Panc1 (cell line): Measurements from ENCODE around the gene MYL5. TPM values are rescaled to one million over a fixed set of nuclear protein-coding genes. Genes with fewer than 3 reads are reported as not detected.

Experiments used
- ATAC-seq: fragments of 200-7000 bp; cut with Tn5 transposase; 2 replicates; pipeline ENCODE4 v1.9.1; 2020; ENCODE audit warnings: mild to moderate bottlenecking, moderate library complexity
- BruUV-seq: library from RNA; stranded (reverse); fragments of 400-500 nt; replicated peaks from 2 replicates; lab custom pipeline; 2021; lab: Mats Ljungman, UMichigan
- CTCF ChIA-PET: fragments of 300-600 bp; sonication (Branson Sonifier 250); formaldehyde crosslinking; loops from one replicate; lab custom pipeline; 2022; ENCODE audit warnings: antibody characterized with exemption; lab: Charles Lee
- POLR2A ChIA-PET: fragments of 300-600 bp; sonication (Branson Sonifier 250); formaldehyde crosslinking; loops from one replicate; lab custom pipeline; 2022; ENCODE audit warnings: antibody characterized with exemption; lab: Charles Lee
- DNase-seq: peaks from one replicate; pipeline ENCODE4 v3.0.0-alpha.2; 2010; ENCODE audit warnings: low read depth, low spot score
- H3K27ac ChIP-seq: 2 replicates; pipeline ENCODE4 v1.5.1; 2011; ENCODE audit warnings: mild to moderate bottlenecking, low read length, inconsistent platforms
- H3K27me3 ChIP-seq: fragments of 200-500 bp; sonication (Bioruptor generic); 2 replicates; pipeline ENCODE4 v1.6.0; 2014; ENCODE audit warnings: low read length, inconsistent platforms; ENCODE audit not compliant: control insufficient read depth, insufficient read depth
- H3K36me3 ChIP-seq: fragments of 200-500 bp; sonication (Bioruptor generic); 2 replicates; pipeline ENCODE4 v1.5.1; 2014; ENCODE audit warnings: inconsistent platforms, mild to moderate bottlenecking, low read length, moderate library complexity; ENCODE audit not compliant: control insufficient read depth, insufficient read depth
- H3K4me1 ChIP-seq: 2 replicates; pipeline ENCODE4 v1.5.1; 2011; ENCODE audit warnings: inconsistent platforms, mild to moderate bottlenecking, low read length, moderate library complexity; ENCODE audit not compliant: control insufficient read depth, insufficient read depth
- H3K4me3 ChIP-seq, 2 experiments: 2 replicates each; pipeline ENCODE4 v1.5.1; 2011 to 2012; ENCODE audit warnings: low read depth in 2 of 2, low read length in 2 of 2, mild to moderate bottlenecking in 2 of 2, inconsistent platforms in 1 of 2, moderate library complexity in 1 of 2
- H3K9me3 ChIP-seq: fragments of 200-500 bp; sonication (Bioruptor generic); 2 replicates; pipeline ENCODE4 v1.5.1; 2014; ENCODE audit warnings: low read depth, mild to moderate bottlenecking, inconsistent platforms, low read length, moderate library complexity; ENCODE audit not compliant: control insufficient read depth, insufficient read depth
- POLR2AphosphoS5 ChIP-seq: IDR thresholded peaks from 2 replicates; pipeline ENCODE4 v1.6.1; 2012; ENCODE audit warnings: mild to moderate bottlenecking, low read depth, low read length, moderate library complexity
- SIN3A ChIP-seq: IDR thresholded peaks from 2 replicates; pipeline ENCODE4 v1.6.1; 2012; ENCODE audit warnings: low read depth, mild to moderate bottlenecking, low read length, moderate library complexity, borderline replicate concordance; ENCODE audit not compliant: insufficient read depth
- TCF7L2 ChIP-seq: IDR thresholded peaks from 2 replicates; pipeline ENCODE4 v1.6.1; 2011; ENCODE audit warnings: mild to moderate bottlenecking, low read depth, low read length, inconsistent platforms
- in situ Hi-C: cut with HindIII; loops from 2 replicates; pipeline ENCODE4 v1.10.0; 2016; ENCODE audit warnings: low sequenced_read_pairs, low pct_unique_long_range_greater_than_20kb
- intact Hi-C: fragments of 100-400 bp; cut with micrococcal nuclease; formaldehyde crosslinking; loops from one replicate; pipeline ENCODE4 v1.10.0; 2022; ENCODE audit not compliant: unreplicated experiment
- total RNA-seq: library from RNA; stranded (reverse); gene quantifications from one replicate; pipeline ENCODE4 v1.2.1, GENCODE V29; 2021; ENCODE audit not compliant: unreplicated experiment
- TF ChIP-seq, protein P1 (sequence below): fragments of 450-650 bp; IDR thresholded peaks from 2 replicates; pipeline ENCODE4 v1.5.1; 2017; ENCODE audit warnings: mild to moderate bottlenecking
- TF ChIP-seq, protein P2 (sequence below), 2 experiments: IDR thresholded peaks; 2 replicates each; pipeline ENCODE4 v1.6.1; 2011 to 2012; ENCODE audit warnings: low read depth in 2 of 2, control low read depth in 1 of 2, low read length in 1 of 2, mild to moderate bottlenecking in 1 of 2, moderate library complexity in 1 of 2; ENCODE audit not compliant: insufficient read depth in 1 of 2

The MYL5 gene
- total RNA-seq, 1 experiment from 2014 or later: 12.0 TPM

DNA sequence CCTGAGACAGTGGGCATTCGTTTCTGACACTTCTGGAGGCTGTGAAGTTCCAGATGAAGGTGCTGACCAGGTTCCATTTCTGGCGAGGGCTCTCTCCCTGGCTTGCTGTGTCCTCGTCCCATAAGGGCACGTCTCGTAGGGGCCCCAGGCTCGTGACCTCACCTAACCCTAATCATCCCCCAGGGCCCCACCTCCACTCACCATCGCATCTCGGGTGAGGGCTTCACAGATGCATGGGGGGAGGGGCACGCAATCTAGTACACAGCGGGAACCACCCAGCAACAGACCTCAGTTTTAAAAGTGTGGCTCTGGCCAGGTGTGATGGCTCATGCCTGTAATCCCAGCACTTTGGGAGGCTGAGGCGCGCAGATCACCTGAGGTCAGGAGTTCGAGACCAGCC is 26.9 kb upstream of the MYL5 start:
- intact Hi-C loops (no loop called here), in situ Hi-C loops (no loop called here)
- H3K9me3 ChIP-seq: no peaks in the 10 kb centered on the region
- DNase-seq (no peak), ATAC-seq (no peak)
- TF ChIP-seq SIN3A (no peak), POLR2AphosphoS5 (no peak), TCF7L2 (no peak)
- TF ChIP-seq, protein P1, sequence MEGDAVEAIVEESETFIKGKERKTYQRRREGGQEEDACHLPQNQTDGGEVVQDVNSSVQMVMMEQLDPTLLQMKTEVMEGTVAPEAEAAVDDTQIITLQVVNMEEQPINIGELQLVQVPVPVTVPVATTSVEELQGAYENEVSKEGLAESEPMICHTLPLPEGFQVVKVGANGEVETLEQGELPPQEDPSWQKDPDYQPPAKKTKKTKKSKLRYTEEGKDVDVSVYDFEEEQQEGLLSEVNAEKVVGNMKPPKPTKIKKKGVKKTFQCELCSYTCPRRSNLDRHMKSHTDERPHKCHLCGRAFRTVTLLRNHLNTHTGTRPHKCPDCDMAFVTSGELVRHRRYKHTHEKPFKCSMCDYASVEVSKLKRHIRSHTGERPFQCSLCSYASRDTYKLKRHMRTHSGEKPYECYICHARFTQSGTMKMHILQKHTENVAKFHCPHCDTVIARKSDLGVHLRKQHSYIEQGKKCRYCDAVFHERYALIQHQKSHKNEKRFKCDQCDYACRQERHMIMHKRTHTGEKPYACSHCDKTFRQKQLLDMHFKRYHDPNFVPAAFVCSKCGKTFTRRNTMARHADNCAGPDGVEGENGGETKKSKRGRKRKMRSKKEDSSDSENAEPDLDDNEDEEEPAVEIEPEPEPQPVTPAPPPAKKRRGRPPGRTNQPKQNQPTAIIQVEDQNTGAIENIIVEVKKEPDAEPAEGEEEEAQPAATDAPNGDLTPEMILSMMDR: no peak
- TF ChIP-seq, protein P2, sequence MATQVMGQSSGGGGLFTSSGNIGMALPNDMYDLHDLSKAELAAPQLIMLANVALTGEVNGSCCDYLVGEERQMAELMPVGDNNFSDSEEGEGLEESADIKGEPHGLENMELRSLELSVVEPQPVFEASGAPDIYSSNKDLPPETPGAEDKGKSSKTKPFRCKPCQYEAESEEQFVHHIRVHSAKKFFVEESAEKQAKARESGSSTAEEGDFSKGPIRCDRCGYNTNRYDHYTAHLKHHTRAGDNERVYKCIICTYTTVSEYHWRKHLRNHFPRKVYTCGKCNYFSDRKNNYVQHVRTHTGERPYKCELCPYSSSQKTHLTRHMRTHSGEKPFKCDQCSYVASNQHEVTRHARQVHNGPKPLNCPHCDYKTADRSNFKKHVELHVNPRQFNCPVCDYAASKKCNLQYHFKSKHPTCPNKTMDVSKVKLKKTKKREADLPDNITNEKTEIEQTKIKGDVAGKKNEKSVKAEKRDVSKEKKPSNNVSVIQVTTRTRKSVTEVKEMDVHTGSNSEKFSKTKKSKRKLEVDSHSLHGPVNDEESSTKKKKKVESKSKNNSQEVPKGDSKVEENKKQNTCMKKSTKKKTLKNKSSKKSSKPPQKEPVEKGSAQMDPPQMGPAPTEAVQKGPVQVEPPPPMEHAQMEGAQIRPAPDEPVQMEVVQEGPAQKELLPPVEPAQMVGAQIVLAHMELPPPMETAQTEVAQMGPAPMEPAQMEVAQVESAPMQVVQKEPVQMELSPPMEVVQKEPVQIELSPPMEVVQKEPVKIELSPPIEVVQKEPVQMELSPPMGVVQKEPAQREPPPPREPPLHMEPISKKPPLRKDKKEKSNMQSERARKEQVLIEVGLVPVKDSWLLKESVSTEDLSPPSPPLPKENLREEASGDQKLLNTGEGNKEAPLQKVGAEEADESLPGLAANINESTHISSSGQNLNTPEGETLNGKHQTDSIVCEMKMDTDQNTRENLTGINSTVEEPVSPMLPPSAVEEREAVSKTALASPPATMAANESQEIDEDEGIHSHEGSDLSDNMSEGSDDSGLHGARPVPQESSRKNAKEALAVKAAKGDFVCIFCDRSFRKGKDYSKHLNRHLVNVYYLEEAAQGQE (IDR thresholded peaks at IDR 0.05; ENCODE audit: insufficient read depth in 1 of 2, low read depth in 2 of 2, low read length in 1 of 2): no peak
- no peaks in the 10 kb centered on the region for H3K36me3 ChIP-seq
- no peaks in the 10 kb centered on the region for H3K27me3 ChIP-seq
- CTCF ChIA-PET: no interaction called here
- no peak overlapping the region for H3K27ac ChIP-seq
- no peak overlapping the region for H3K4me3 ChIP-seq
- no TSS peak for BruUV-seq
- POLR2A ChIA-PET: no interaction called here
- no peaks in the 10 kb centered on the region for H3K4me1 ChIP-seq

DNA sequence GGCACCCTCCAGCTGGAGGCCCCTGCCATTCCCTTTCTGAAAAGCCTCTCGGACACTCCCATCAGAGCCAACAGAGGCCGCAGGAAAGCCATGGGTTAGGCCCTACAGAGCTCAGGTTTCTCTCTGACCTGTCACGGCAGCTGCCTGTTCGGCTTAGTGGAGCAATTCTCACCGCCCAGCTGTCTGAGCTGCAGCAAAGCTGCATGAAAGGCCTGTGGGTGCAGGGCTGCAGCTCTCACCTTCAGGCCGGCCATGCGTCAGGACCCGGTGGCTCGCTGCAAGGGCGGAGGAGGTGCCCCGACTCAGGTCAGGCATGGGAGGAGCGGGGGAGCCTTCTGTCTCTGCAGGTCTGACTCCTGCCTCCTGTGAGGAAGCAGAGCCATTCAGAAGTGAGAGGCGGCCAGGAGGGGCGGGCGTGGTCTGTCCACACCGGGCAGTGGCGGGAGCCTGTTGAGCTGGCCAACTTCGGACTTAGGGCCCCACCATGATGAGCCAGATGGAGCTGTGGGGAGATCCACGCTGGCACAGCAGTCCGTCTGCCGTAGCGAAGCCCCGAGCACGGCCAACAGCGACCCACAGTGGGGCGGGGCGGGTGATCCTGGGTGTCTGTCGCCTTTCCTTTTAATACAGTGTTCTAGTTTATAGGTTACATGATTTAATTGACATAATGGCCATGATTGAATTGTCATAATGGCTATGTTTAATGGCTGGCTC is 25.6 kb upstream of the MYL5 start:
- intact Hi-C loops (no loop called here), in situ Hi-C loops (no loop called here)
- H3K4me3 ChIP-seq: no peak overlapping the region
- ChIA-PET CTCF (no interaction called here), POLR2A (no interaction called here)
- H3K36me3 ChIP-seq: no peaks in the 10 kb centered on the region
- TF ChIP-seq TCF7L2: no peak
- TF ChIP-seq POLR2AphosphoS5: no peak
- TF ChIP-seq SIN3A: no peak
- TF ChIP-seq, protein P1: no peak
- TF ChIP-seq, protein P2 (IDR thresholded peaks at IDR 0.05; ENCODE audit: insufficient read depth in 1 of 2, low read depth in 2 of 2, low read length in 1 of 2): no peak
- no peak for DNase-seq
- ATAC-seq: no peak
- H3K9me3 ChIP-seq: no peaks in the 10 kb centered on the region
- H3K27me3 ChIP-seq: no peaks in the 10 kb centered on the region
- BruUV-seq: no TSS peak
- no peaks in the 10 kb centered on the region for H3K4me1 ChIP-seq
- H3K27ac ChIP-seq: no peak overlapping the region
